Left hindlimb (tissue), 1 donor: ENCODE measurements around the gene MICAL2.
"Not testable (repeated sequence)": the region's sequence is repeated elsewhere in the genome, so short reads cannot be mapped to it uniquely, and the experiment has no call there.

Experiments used
- DNase-seq: peaks from one replicate; pipeline ENCODE4 v3.0.0-alpha.2; 2018

Gene MICAL2

DNA sequence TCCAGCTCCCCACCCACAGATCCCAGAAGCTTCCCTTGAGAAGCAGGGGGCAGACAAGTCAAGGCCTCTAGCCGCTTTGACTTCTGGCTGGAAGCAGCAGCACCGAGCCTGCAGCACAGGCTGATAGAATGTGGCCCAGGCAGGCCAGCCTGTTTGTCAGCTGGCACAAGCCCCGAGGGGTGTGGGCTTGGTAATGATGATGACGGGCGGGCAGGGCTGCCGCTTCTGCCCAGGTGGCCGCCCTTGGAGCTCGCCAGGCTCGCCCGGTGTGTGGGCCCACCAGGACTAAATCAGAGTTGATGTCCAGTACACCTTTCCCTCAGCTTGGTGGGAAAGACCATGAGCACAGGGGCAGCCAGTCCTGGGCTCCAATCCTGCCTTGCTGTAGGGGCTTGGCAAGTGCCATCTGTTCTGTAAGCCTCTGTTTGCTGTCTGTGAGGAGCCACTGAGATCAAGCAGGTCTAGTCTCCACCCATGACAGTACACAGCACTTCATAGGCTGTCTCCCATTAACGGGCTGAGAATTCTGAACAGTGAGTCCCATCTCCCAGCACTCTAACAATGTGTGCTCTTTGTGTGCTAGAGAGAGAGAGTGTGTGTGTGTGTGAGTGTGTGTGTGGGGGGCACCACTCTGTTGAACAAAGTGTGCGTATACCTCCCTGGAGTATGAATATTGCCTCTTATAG lies 26.8 kb downstream of the MICAL2 start:
- DNase-seq = no peak

DNA sequence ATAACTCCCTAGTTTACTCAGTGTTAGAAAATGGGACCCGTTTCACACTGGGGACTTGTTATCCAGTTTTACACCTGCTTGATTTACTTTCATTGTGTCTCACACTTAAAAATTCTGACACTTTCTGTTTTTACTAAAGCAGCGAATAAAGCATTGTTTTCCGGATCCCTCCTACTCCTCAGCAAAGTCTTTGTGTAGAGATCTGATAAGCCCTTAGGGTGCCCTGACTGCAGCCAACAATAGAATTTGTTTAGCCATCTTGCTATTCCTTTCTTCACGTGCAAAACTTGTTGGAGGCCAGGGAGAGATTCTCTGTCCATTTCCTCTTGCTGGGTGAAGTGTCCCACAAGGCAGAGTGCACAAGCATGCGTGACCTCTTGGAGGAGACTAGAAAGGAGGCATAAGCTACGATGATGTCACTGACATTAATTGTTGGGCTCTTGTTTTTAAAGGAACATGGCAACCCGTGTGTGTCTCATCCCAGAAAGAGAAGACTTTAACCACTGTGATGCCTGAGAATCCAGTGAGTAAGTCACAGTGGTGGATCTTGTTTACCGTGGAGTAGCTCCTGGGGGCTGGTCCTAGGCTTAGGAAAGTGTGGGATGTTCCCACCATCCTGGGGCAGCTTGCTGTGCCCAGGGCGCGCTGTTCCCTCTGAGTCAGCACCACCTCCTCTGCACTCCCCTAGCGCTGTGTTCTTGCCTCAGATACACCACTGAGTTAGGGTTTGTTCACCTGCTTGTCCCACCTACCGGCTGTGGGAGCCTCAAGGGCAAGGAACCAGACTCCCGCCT lies 27.7 kb downstream of the MICAL2 start:
- DNase-seq = no peak

GRCh38 chr11:12139144-12139881 lies 28.9 kb downstream of the MICAL2 start:
- DNase-seq = no peak

DNA sequence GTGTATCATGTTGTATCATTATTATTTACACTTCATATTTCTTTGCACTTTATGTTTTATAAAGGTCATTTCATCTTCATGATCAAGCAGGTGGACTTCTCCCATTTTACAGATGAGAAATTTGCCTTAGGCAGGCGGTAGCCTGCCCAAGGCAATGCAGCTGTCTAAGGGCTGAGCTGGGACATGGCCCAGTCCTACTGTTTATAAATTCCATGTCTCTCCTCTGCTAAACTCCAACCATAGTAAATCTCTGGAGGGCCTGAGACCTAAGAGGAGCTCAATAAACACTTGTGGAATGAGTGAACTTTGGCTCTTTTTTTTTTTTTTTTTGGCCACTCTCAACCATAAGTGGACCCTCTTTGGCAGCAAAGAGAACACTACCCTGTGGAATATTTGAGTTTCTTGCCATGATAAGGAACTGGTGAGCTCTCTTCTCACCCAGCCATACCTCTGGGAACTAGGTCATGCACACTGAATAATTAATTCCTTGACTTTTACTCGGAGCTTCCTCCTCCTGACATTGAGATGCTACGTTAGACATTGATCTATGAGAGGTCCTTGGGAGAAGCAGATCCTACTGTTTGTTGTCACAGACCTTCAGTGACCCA lies 29.9 kb downstream of the MICAL2 start:
- no peak for DNase-seq

DNA sequence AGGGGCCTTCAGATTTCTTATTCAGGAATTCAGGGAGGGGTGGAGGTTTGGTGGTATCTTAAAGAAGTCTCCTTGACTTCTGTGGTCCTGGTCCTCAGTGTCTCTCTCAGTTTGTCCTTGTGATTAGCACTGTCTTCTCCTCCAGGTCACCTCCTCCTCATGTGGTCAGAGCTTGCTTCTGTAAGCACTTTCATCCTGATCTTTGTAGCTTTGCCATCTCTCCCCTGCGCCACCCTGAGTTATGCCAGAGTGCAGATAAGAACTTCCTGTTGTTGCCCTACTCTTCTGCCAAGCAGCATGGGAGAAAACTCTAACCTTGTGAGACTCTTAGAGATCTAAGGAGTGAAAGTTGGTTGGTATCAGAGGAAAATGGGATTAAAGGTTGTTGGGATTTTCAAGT lies 30.9 kb downstream of the MICAL2 start:
- no peak for DNase-seq

DNA sequence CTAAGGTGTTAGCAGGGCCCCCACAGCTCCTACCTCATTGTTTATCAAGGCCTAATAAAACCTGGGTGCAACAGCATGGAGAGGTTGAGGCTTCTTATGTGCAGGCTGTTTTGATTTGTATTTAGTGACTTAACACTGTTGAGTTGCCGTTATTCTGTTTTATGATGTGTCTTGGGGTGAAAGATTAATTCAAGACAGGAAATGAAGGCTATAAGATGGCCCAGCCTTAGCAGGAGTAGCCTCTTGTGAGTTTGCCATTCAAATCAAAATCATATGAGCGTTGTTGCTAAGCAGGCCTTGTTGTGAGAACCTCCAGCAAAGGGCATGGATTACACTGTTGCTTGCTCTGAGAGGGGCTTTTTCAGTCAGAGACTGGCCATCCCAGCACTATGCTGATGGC lies 31.8 kb downstream of the MICAL2 start:
- DNase-seq = no peak

DNA sequence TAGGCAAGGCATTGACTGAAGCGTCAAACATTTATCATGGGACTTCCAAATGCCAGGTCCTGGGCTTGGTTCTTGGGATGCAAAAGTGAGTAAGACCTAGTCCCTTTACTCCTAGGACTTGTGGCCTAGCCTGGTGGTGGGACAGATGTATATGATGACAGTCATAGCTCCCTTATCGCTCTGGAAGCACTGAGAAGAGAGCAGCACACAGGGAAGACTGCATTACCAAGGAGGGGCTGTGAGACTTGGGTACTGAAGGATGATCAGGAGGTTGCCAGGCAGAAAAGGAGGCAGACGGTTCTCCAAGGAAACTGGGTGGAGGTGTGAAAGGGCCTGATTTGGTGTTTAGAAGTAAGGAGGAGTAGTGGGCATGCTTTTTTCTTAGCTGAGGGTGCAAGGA lies 32.5 kb downstream of the MICAL2 start:
- no peak for DNase-seq

DNA sequence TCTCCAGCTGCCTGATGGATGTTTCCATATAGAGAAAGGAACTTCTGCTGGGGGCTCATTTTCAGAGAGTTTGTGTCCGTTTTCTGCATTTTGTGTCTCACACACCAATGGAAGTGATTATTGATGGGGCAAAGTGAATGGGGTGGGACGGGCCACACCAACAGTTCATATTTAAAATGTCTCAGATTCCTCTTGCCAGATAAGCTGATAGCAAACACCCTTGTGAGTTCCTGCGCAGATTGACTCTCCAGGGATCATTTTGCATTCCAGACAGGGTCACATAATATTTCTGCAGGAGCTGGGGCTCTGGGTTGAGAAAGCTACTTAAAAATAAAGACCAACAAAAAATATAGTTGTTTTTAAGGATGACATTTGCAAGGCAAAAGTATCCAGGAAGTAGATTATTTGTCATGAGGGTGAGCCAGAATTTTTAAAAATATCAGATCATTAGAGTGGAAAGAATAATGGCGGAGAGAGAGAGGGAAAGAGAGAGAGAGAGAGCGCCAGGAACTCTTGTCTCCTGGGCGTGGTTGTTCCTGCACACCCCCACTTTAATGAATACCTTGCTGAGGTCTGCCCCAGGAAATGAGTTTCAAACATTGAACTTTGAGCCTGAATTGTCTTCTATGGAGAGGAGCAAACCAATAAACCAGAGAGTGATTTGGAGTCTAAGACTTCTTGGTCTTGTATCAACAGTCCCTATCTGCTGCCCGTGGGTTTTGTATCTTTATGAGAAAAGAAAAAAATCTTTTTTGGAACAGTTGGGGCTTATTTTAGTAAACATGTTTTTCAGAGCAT lies 33.3 kb downstream of the MICAL2 start:
- no peak for DNase-seq

- DNase-seq = no peak
Measured at GRCh38 chr11:12144330-12145174, 34.2 kb downstream of the MICAL2 start.

DNA sequence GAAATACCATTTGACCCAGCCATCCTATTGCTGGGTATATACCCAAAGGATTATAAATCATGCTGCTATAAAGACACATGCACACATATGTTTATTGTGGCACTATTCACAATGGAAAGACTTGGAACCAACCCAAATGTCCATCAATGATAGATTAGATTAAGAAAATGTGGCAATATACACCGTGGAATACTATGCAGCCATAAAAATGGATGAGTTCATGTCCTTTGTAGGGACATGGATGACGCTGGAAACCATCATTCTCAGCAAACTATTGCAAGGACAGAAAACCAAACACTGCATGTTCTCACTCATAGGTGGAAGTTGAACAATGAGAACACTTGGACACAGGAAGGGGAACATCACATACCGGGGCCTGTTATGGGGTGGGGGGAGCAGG lies 36.3 kb downstream of the MICAL2 start:
- not testable (repeated sequence) for DNase-seq

GRCh38 chr11:12147827-12148226 lies 37.4 kb downstream of the MICAL2 start:
- no peak for DNase-seq

- no peak for DNase-seq
Measured at GRCh38 chr11:12148466-12148865, 38.1 kb downstream of the MICAL2 start.

DNA sequence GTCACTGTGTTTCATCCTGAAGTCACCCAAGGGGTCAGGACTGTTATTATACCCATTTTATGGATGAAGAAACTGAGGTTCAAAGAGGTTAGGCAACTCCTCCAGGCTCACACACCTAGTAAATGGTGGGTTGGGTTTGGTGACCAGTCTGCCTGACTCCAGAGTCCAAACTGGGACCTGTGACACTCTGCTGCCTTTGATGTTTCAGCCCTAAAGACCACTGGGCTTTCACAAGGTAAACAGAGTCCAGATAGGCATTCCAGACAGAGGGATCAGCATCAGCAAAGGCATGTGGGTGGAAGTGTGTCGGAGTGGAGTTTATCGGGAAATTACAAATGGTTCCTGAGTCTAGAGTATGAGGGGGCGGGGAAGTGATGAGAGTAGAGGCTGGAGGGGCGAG lies 38.5 kb downstream of the MICAL2 start:
- DNase-seq = no peak

DNA sequence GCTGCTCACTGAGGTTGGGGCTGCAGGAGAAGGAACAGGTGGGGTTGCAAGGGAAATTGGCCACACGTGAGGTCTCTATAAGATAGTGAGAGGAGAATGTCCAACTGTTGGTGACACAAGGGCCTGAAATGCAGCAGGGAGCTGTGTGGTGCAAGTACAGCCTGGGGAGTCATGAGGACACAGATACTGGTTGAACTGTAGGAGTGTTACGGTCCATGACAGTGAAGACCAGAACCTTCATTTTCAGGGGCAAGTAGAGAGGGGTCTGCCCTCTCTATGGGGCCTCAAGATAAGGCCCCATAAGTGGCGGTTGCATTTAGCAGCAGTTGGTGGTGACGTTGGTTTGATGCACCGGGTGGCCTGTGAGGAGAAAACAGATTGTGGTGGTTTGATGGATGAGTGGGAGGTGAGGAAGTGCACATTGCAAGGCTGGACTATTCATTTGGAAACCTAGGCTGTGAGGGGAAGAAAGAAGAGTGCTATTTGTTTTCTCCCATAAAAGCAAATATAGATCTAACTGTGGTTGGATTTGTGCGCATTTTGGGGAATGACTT lies 39.4 kb downstream of the MICAL2 start:
- peak; percentile 17 for DNase-seq

- no peak for DNase-seq
Measured at GRCh38 chr11:12150831-12151382, 40.5 kb downstream of the MICAL2 start.

DNA sequence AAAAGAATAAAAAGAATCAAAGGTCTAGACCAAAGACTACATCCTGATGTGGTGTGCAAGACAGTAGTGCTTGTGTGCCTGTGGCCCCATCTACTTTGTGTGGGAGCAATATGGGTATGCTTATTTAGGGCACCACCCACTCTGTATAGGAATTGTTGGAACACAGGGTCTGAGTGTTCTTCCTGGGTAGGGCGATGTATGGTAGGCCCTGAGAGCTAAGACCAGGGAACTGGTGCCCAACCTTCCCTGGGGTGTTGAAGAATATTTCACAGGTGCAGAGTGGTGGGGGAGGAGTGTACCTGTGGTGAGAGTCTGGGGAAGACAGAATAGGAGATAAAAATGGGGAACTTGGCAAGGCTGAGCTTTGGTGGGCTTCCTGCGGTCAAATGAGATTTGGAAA lies 41.9 kb downstream of the MICAL2 start:
- no peak for DNase-seq

GRCh38 chr11:12154871-12155668 lies 44.7 kb downstream of the MICAL2 start:
- no peak for DNase-seq

DNA sequence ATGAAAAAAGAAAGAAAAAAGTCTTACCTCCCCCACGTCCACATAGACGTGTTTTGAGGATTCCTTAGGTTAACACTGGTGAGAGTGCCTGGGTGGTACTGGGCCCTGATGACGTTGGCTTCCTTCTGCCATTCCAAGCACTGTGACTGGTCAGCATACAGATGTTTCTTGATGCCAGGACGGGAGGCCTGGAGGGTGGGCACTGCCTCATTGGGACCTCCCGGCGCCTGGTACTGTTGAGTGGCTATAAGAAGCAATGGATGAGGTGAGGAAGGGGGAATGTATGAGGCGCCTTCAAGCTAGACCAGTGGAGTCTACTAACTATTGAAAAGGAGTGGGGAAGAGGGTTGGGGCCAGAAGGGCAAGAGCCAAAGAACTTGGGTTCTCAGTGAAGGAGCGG lies 45.3 kb downstream of the MICAL2 start:
- no peak for DNase-seq

DNA sequence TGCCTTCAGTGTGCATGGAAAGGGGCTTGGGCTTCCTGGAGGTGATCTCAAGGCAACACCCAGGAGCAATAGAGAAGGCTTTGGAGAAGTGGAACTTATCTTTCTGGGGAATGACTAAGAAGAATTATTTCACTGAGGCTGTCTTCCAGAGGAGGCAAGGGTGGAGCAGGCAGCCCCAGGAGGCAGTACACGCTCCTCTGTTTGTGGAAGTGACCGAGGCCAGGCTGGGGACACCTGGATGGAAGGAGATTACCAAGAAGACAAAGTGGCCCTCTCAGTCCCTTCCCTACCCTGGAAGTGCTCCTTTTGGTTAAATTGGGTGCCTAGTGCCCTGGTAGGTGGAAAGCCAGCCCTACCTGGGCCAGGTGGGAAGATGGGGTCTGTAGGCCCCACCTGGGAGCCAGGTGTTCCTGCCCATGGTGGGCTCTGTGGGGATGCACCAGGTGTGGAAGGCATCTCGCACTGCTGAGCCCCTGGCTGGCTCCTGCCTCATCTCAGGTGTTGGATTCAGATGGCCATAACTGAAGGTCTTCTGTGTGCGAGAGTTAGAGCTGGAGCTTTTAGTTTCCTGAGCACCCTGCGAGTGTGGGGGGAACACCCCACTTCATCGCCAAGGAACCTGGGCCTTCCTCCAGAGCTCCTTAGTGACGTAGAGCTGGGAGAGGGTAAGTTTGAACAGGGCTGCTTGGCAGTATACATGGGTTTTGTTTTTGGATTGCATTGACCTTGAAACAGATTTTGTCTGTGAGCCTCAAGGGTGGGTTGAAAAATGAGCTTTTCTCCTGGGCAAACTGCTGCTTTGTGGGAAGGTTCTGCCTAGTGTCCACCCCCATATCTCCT lies 46.1 kb downstream of the MICAL2 start:
- DNase-seq = no peak
